Stimulated activated CD4-positive, alpha-beta T cell treated with anti-CD3 and anti-CD28 coated beads, Interleukin-2, amount 100 ng/mL, for 48 hours (primary cell): ENCODE measurements around the gene OGG1.

ENCODE experiments used
- DNase-seq, 2 donors: peaks; one replicate each; pipeline ENCODE4 v3.0.0-alpha.2; 2020

OGG1 gene

GRCh38 chr3:9729419-9729818, 20.3 kb upstream of the OGG1 start:
- no peak for DNase-seq

- DNase-seq: no peak
Observed at GRCh38 chr3:9730657-9731205, 19.0 kb upstream of the OGG1 start.

- peak; percentile 99 to 100 for DNase-seq
Observed at GRCh38 chr3:9731206-9732079, 18.3 kb upstream of the OGG1 start, which contains the start of gene BRPF1. TSS of gene BRPF1 (plus strand) at chr3:9731735. CDS start at chr3:9734141, 2,406 bp downstream.

GRCh38 chr3:9732080-9732739, 17.5 kb upstream of the OGG1 start:
- no peak for DNase-seq

- DNase-seq: no peak
Observed at GRCh38 chr3:9732740-9733115, 17.0 kb upstream of the OGG1 start.

GRCh38 chr3:9736831-9737230, 12.9 kb upstream of the OGG1 start:
- no peak for DNase-seq

- DNase-seq: no peak
Observed at GRCh38 chr3:9739181-9739580, 10.6 kb upstream of the OGG1 start.

- no peak for DNase-seq
Observed at GRCh38 chr3:9742560-9742959, 7.2 kb upstream of the OGG1 start.

GRCh38 chr3:9743548-9743947, 6.2 kb upstream of the OGG1 start:
- DNase-seq: no peak

- DNase-seq: no peak
Observed at GRCh38 chr3:9744162-9744561, 5.6 kb upstream of the OGG1 start.

GRCh38 chr3:9745521-9745920, 4.2 kb upstream of the OGG1 start:
- DNase-seq: no peak

GRCh38 chr3:9746330-9746729, 3.4 kb upstream of the OGG1 start:
- DNase-seq: no peak

GRCh38 chr3:9747267-9747666, 2.5 kb upstream of the OGG1 start:
- DNase-seq: no peak

- DNase-seq: no peak
Observed at GRCh38 chr3:9748031-9748430, 1.7 kb upstream of the OGG1 start.

- DNase-seq: no peak
Observed at GRCh38 chr3:9749296-9749644, 482 bp upstream of the OGG1 start.

GRCh38 chr3:9750556-9751411, 1.0 kb downstream of the OGG1 start:
- DNase-seq: no peak

- no peak for DNase-seq
Observed at GRCh38 chr3:9754678-9755077, 4.9 kb downstream of the OGG1 start.

GRCh38 chr3:9757427-9757826, 7.7 kb downstream of the OGG1 start:
- no peak for DNase-seq

GRCh38 chr3:9760779-9761505, 11.2 kb downstream of the OGG1 start:
- no peak for DNase-seq

GRCh38 chr3:9761919-9762318, 12.2 kb downstream of the OGG1 start:
- DNase-seq: no peak

- no peak for DNase-seq
Observed at GRCh38 chr3:9762871-9763270, 13.1 kb downstream of the OGG1 start.

GRCh38 chr3:9765865-9766264, 16.1 kb downstream of the OGG1 start:
- DNase-seq: no peak

GRCh38 chr3:9767418-9767817, 17.7 kb downstream of the OGG1 start:
- DNase-seq: no peak
